GM23338 (cell line): Measurements from ENCODE around the gene CHRM5. TPM values are rescaled to one million over a fixed set of nuclear protein-coding genes. Genes with fewer than 3 reads are reported as not detected.

Source experiments
- ATAC-seq: fragments of 200-7000 bp; cut with Tn5 transposase; 3 replicates; pipeline ENCODE4 v1.9.1; 2020
- DNase-seq: peaks from one replicate; pipeline ENCODE4 v3.0.0-alpha.2; 2015; ENCODE audit warnings: low spot score
- H2AFZ ChIP-seq: fragments of 200-600 bp; sonication (generic); 2 replicates; pipeline ENCODE4 v1.8.0; 2016; ENCODE audit warnings: antibody characterized with exemption, mild to moderate bottlenecking, moderate library complexity
- H3F3A ChIP-seq: fragments of 200-600 bp; sonication (generic); replicated peaks from 2 replicates; pipeline ENCODE4 v1.8.0; 2017; ENCODE audit warnings: antibody characterized with exemption, mixed run types, low read depth
- H3K27ac ChIP-seq: fragments of 200-600 bp; sonication (generic); 2 replicates; pipeline ENCODE4 v1.6.1; 2016; ENCODE audit warnings: low read depth
- H3K27me3 ChIP-seq: fragments of 200-600 bp; sonication (generic); 2 replicates; pipeline ENCODE4 v1.8.0; 2016; ENCODE audit warnings: mild to moderate bottlenecking, mixed run types, moderate library complexity; ENCODE audit not compliant: insufficient read depth
- H3K36me3 ChIP-seq: fragments of 200-600 bp; sonication (generic); 2 replicates; pipeline ENCODE4 v1.8.0; 2016; ENCODE audit warnings: mild to moderate bottlenecking; ENCODE audit not compliant: insufficient read depth
- H3K4me1 ChIP-seq: fragments of 200-600 bp; sonication (generic); 2 replicates; pipeline ENCODE4 v1.8.0; 2016; ENCODE audit warnings: mild to moderate bottlenecking, moderate library complexity; ENCODE audit not compliant: insufficient read depth
- H3K4me2 ChIP-seq: fragments of 200-600 bp; sonication (generic); 2 replicates; pipeline ENCODE4 v1.7.1; 2017; ENCODE audit warnings: mixed run types
- H3K4me3 ChIP-seq: fragments of 200-600 bp; sonication (generic); 2 replicates; pipeline ENCODE4 v1.6.1; 2016; ENCODE audit warnings: mixed run types
- H3K79me2 ChIP-seq: fragments of 200-600 bp; sonication (generic); replicated peaks from 2 replicates; pipeline ENCODE4 v1.8.0; 2017; ENCODE audit warnings: mild to moderate bottlenecking; ENCODE audit not compliant: insufficient read depth
- H3K9me2 ChIP-seq: fragments of 200-600 bp; sonication (generic); 2 replicates; pipeline ENCODE4 v1.8.0; 2017; ENCODE audit not compliant: insufficient read depth
- H4K20me1 ChIP-seq: fragments of 200-600 bp; sonication (generic); replicated peaks from 2 replicates; pipeline ENCODE4 v1.8.0; 2017; ENCODE audit warnings: mild to moderate bottlenecking; ENCODE audit not compliant: insufficient read depth
- H3K27ac Mint-ChIP-seq: 2 replicates; pipeline ENCODE4 v1.8.0; 2020; ENCODE audit warnings: inconsistent platforms, mild to moderate bottlenecking, moderate library complexity, mixed read lengths
- H3K27me3 Mint-ChIP-seq: 3 replicates; pipeline ENCODE4 v1.8.0; 2022; ENCODE audit warnings: low read depth, mild to moderate bottlenecking, moderate library complexity, mixed read lengths, inconsistent platforms; ENCODE audit not compliant: insufficient read depth, poor library complexity
- H3K36me3 Mint-ChIP-seq: 3 replicates; pipeline ENCODE4 v1.8.0; 2021; ENCODE audit warnings: low read depth, mild to moderate bottlenecking, inconsistent platforms, moderate library complexity, mixed read lengths
- H3K4me1 Mint-ChIP-seq: 3 replicates; pipeline ENCODE4 v1.8.0; 2020; ENCODE audit warnings: mild to moderate bottlenecking, inconsistent platforms, mixed read lengths
- H3K4me3 Mint-ChIP-seq: 3 replicates; pipeline ENCODE4 v1.8.0; 2021; ENCODE audit warnings: moderate library complexity, mild to moderate bottlenecking, inconsistent platforms, mixed read lengths
- H3K9me3 Mint-ChIP-seq: 3 replicates; pipeline ENCODE4 v1.8.0; 2020; ENCODE audit warnings: moderate library complexity, mild to moderate bottlenecking, inconsistent platforms, mixed read lengths
- EZH2 ChIP-seq: fragments of 200-600 bp; sonication (generic); IDR thresholded peaks from one replicate; pipeline ENCODE4 v1.8.0; 2017; ENCODE audit warnings: antibody characterized with exemption, mild to moderate bottlenecking, low read depth; ENCODE audit not compliant: unreplicated experiment
- EZH2phosphoT487 ChIP-seq: fragments of 200-600 bp; sonication (generic); IDR thresholded peaks from one replicate; pipeline ENCODE4 v1.8.1; 2018; ENCODE audit warnings: antibody characterized with exemption; ENCODE audit not compliant: unreplicated experiment
- JUNB ChIP-seq: IDR thresholded peaks from one replicate; pipeline ENCODE4 v1.6.1; 2016; ENCODE audit warnings: antibody characterized with exemption; ENCODE audit not compliant: unreplicated experiment
- POLR2AphosphoS5 ChIP-seq: IDR thresholded peaks from 2 replicates; pipeline ENCODE4 v1.6.1; 2016; ENCODE audit warnings: antibody characterized with exemption, low read depth
- ZNF114 ChIP-seq: fragments of 250-450 bp; sonication (Bioruptor Pico); IDR thresholded peaks from 2 replicates; pipeline ENCODE4 v1.5.0; 2020; ENCODE audit warnings: mild to moderate bottlenecking, moderate library complexity
- polyA plus RNA-seq: library from polyadenylated mRNA; unstranded; fragments of >200 nt; fragmentation: Nextera tagmentation; extraction: Ambion mirVana; gene quantifications from 2 replicates; pipeline ENCODE4 v1.2.1, GENCODE V29; 2016
- total RNA-seq: library from RNA; depleted of rRNA; stranded (reverse); fragments of >200 nt; shearing (Covaris generic); gene quantifications from 2 replicates; pipeline ENCODE4 v1.2.3, GENCODE V29; 2014
- TF ChIP-seq, protein P1 (sequence below): fragments of 250-450 bp; sonication (Bioruptor Pico); IDR thresholded peaks from 2 replicates; pipeline ENCODE4 v1.5.0; 2020; ENCODE audit warnings: mild to moderate bottlenecking, moderate library complexity
- TF ChIP-seq, protein P2 (sequence below): IDR thresholded peaks from one replicate; pipeline ENCODE4 v1.6.1; 2018; ENCODE audit warnings: antibody characterized with exemption; ENCODE audit not compliant: unreplicated experiment
- TF ChIP-seq, protein P3 (sequence below): IDR thresholded peaks from 2 replicates; pipeline ENCODE4 v1.6.1; 2016; ENCODE audit warnings: antibody characterized with exemption
- TF ChIP-seq, protein P4 (sequence below), 2 experiments: fragments of 200-600 bp in 1 of 2; sonication (generic) in 1 of 2; conservative IDR thresholded peaks; 2 replicates each; pipeline versions ENCODE4 v1.5.1 to v1.6.1; 2016 to 2017; ENCODE audit warnings: antibody characterized with exemption in 2 of 2, low read depth in 2 of 2, mild to moderate bottlenecking in 2 of 2, moderate library complexity in 1 of 2

The CHRM5 gene
- total and polyA plus RNA-seq, 2 experiments from 2014 or later: not detected

DNA sequence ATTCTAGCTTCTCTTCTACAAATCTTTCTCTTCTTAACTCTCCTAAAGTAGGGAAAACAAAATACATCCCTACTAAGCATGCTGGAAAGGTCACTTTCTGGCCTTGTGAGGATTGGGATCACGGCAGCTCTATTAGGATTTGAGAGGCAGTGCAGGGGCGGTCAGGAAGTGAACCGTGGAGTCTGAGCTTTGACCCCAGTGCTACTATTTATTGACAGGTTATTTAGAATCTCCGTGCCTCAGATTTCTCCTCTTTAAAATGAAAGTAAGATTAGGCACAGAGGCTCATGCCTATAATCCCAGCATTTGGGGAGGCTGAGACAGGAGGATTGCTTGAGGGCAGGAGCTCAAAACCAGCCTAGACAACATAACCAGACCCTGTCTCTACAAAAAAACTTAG lies 42.0 kb upstream of the CHRM5 start (continued):
- TF ChIP-seq, protein P1, sequence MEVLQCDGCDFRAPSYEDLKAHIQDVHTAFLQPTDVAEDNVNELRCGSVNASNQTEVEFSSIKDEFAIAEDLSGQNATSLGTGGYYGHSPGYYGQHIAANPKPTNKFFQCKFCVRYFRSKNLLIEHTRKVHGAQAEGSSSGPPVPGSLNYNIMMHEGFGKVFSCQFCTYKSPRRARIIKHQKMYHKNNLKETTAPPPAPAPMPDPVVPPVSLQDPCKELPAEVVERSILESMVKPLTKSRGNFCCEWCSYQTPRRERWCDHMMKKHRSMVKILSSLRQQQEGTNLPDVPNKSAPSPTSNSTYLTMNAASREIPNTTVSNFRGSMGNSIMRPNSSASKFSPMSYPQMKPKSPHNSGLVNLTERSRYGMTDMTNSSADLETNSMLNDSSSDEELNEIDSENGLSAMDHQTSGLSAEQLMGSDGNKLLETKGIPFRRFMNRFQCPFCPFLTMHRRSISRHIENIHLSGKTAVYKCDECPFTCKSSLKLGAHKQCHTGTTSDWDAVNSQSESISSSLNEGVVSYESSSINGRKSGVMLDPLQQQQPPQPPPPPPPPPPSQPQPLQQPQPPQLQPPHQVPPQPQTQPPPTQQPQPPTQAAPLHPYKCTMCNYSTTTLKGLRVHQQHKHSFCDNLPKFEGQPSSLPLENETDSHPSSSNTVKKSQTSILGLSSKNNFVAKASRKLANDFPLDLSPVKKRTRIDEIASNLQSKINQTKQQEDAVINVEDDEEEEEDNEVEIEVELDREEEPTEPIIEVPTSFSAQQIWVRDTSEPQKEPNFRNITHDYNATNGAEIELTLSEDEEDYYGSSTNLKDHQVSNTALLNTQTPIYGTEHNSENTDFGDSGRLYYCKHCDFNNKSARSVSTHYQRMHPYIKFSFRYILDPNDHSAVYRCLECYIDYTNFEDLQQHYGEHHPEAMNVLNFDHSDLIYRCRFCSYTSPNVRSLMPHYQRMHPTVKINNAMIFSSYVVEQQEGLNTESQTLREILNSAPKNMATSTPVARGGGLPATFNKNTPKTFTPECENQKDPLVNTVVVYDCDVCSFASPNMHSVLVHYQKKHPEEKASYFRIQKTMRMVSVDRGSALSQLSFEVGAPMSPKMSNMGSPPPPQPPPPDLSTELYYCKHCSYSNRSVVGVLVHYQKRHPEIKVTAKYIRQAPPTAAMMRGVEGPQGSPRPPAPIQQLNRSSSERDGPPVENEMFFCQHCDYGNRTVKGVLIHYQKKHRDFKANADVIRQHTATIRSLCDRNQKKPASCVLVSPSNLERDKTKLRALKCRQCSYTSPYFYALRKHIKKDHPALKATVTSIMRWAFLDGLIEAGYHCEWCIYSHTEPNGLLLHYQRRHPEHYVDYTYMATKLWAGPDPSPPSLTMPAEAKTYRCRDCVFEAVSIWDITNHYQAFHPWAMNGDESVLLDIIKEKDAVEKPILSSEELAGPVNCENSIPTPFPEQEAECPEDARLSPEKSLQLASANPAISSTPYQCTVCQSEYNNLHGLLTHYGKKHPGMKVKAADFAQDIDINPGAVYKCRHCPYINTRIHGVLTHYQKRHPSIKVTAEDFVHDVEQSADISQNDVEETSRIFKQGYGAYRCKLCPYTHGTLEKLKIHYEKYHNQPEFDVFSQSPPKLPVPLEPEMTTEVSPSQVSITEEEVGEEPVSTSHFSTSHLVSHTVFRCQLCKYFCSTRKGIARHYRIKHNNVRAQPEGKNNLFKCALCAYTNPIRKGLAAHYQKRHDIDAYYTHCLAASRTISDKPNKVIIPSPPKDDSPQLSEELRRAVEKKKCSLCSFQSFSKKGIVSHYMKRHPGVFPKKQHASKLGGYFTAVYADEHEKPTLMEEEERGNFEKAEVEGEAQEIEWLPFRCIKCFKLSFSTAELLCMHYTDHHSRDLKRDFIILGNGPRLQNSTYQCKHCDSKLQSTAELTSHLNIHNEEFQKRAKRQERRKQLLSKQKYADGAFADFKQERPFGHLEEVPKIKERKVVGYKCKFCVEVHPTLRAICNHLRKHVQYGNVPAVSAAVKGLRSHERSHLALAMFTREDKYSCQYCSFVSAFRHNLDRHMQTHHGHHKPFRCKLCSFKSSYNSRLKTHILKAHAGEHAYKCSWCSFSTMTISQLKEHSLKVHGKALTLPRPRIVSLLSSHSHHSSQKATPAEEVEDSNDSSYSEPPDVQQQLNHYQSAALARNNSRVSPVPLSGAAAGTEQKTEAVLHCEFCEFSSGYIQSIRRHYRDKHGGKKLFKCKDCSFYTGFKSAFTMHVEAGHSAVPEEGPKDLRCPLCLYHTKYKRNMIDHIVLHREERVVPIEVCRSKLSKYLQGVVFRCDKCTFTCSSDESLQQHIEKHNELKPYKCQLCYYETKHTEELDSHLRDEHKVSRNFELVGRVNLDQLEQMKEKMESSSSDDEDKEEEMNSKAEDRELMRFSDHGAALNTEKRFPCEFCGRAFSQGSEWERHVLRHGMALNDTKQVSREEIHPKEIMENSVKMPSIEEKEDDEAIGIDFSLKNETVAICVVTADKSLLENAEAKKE (CRISPR knock-in tag): no peak
- no peak for TF ChIP-seq EZH2

DNA sequence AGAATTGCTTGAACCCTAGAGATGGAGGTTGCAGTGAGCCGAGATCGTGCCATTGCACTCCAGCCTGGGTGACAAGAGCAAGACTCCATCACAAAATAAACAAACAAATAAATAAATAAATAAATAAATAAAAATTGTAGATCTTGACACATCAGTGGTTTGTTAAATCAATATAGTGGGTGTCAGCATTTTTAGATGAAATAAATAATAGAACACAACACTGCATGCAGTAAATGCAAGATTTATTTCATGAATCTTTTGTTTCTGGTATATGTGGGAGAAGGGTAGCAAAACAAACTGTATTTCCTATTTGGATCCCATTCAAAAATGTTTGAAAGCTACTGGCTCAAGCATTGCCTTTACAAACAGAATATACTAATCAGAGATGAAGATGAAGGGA lies 35.6 kb upstream of the CHRM5 start:
- Mint-ChIP-seq H3K4me3 (no peak overlapping the region), H3K27me3 (peaks cover 1% of the 10 kb centered on the region), H3K9me3 (no peaks in the 10 kb centered on the region; the same call in 2 of the 3 replicates), H3K4me1 (no peaks in the 10 kb centered on the region), H3K36me3 (no peaks in the 10 kb centered on the region), H3K27ac (no peak overlapping the region)
- Histone ChIP-seq H2AFZ (no peak overlapping the region), H3K4me3 (no peak overlapping the region), H3K27me3 (no peaks in the 10 kb centered on the region), H3K79me2 (no peaks in the 10 kb centered on the region), H4K20me1 (no peaks in the 10 kb centered on the region), H3K9me2 (no peaks in the 10 kb centered on the region), H3K4me1 (no peaks in the 10 kb centered on the region), H3F3A (no peaks in the 10 kb centered on the region), H3K36me3 (no peaks in the 10 kb centered on the region), H3K27ac (no peak overlapping the region), H3K4me2 (no peak overlapping the region)
- DNase-seq (no peak), ATAC-seq (no peak)
- TF ChIP-seq, protein P2, sequence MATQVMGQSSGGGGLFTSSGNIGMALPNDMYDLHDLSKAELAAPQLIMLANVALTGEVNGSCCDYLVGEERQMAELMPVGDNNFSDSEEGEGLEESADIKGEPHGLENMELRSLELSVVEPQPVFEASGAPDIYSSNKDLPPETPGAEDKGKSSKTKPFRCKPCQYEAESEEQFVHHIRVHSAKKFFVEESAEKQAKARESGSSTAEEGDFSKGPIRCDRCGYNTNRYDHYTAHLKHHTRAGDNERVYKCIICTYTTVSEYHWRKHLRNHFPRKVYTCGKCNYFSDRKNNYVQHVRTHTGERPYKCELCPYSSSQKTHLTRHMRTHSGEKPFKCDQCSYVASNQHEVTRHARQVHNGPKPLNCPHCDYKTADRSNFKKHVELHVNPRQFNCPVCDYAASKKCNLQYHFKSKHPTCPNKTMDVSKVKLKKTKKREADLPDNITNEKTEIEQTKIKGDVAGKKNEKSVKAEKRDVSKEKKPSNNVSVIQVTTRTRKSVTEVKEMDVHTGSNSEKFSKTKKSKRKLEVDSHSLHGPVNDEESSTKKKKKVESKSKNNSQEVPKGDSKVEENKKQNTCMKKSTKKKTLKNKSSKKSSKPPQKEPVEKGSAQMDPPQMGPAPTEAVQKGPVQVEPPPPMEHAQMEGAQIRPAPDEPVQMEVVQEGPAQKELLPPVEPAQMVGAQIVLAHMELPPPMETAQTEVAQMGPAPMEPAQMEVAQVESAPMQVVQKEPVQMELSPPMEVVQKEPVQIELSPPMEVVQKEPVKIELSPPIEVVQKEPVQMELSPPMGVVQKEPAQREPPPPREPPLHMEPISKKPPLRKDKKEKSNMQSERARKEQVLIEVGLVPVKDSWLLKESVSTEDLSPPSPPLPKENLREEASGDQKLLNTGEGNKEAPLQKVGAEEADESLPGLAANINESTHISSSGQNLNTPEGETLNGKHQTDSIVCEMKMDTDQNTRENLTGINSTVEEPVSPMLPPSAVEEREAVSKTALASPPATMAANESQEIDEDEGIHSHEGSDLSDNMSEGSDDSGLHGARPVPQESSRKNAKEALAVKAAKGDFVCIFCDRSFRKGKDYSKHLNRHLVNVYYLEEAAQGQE: no peak
- TF ChIP-seq, protein P3, sequence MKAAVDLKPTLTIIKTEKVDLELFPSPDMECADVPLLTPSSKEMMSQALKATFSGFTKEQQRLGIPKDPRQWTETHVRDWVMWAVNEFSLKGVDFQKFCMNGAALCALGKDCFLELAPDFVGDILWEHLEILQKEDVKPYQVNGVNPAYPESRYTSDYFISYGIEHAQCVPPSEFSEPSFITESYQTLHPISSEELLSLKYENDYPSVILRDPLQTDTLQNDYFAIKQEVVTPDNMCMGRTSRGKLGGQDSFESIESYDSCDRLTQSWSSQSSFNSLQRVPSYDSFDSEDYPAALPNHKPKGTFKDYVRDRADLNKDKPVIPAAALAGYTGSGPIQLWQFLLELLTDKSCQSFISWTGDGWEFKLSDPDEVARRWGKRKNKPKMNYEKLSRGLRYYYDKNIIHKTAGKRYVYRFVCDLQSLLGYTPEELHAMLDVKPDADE: no peak
- TF ChIP-seq ZNF114 (CRISPR knock-in tag): no peak
- no peak for TF ChIP-seq POLR2AphosphoS5
- TF ChIP-seq JUNB: no peak
- TF ChIP-seq, protein P4, sequence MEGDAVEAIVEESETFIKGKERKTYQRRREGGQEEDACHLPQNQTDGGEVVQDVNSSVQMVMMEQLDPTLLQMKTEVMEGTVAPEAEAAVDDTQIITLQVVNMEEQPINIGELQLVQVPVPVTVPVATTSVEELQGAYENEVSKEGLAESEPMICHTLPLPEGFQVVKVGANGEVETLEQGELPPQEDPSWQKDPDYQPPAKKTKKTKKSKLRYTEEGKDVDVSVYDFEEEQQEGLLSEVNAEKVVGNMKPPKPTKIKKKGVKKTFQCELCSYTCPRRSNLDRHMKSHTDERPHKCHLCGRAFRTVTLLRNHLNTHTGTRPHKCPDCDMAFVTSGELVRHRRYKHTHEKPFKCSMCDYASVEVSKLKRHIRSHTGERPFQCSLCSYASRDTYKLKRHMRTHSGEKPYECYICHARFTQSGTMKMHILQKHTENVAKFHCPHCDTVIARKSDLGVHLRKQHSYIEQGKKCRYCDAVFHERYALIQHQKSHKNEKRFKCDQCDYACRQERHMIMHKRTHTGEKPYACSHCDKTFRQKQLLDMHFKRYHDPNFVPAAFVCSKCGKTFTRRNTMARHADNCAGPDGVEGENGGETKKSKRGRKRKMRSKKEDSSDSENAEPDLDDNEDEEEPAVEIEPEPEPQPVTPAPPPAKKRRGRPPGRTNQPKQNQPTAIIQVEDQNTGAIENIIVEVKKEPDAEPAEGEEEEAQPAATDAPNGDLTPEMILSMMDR (conservative IDR thresholded peaks at IDR 0.05; ENCODE audit: low read depth in 2 of 2): no peak
- TF ChIP-seq EZH2phosphoT487: no peak
